HFFc6 (cell line): Measurements from ENCODE around the gene ARHGEF37. TPM values are rescaled to one million over a fixed set of nuclear protein-coding genes. Genes with fewer than 3 reads are reported as not detected.

Experiments
- DNase-seq: peaks from one replicate; pipeline ENCODE4 v3.0.0-alpha.2; 2018
- H3K27ac Mint-ChIP-seq: 2 replicates; pipeline ENCODE4 v1.8.0; 2020; ENCODE audit warnings: mild to moderate bottlenecking, mixed read lengths
- H3K27me3 Mint-ChIP-seq: 2 replicates; pipeline ENCODE4 v1.8.0; 2021; ENCODE audit warnings: mild to moderate bottlenecking, moderate library complexity, mixed read lengths; ENCODE audit not compliant: insufficient read depth
- H3K36me3 Mint-ChIP-seq: 2 replicates; pipeline ENCODE4 v1.8.0; 2021; ENCODE audit warnings: low read depth, mixed read lengths
- H3K4me1 Mint-ChIP-seq: 2 replicates; pipeline ENCODE4 v1.8.0; 2020; ENCODE audit warnings: low read depth, mixed read lengths
- H3K4me3 Mint-ChIP-seq: 2 replicates; pipeline ENCODE4 v1.8.0; 2020; ENCODE audit warnings: mild to moderate bottlenecking, moderate library complexity, mixed read lengths
- H3K9me3 Mint-ChIP-seq: 2 replicates; pipeline ENCODE4 v1.8.0; 2020; ENCODE audit warnings: mild to moderate bottlenecking, mixed read lengths
- CTCF ChIP-seq: fragments of 200-600 bp; sonication (generic); IDR thresholded peaks from 2 replicates; pipeline ENCODE4 v1.5.0; 2021; ENCODE audit warnings: antibody characterized with exemption, mild to moderate bottlenecking
- total RNA-seq, 6 experiments: library from RNA; stranded (reverse); fragmentation: NEBNext Ultra II Directional; extraction: Animal tissue kit (Norgen Biotek cat#: 25700); gene quantifications; 2 replicates in 1 of 6; 3 replicates in 5 of 6; pipeline ENCODE4 v1.2.3, GENCODE V29; 2021

The ARHGEF37 gene
- total RNA-seq, 6 experiments from 2014 or later, result 0.31 to 0.81 (median 0.38) TPM

GRCh38 chr5:149603210-149603609, 21.9 kb downstream of the ARHGEF37 start:
- Mint-ChIP-seq H3K4me1 (peaks cover 21% of the 10 kb centered on the region), H3K4me3 (no peak overlapping the region), H3K27me3 (peaks cover 4% of the 10 kb centered on the region; the same call in 1 of the 2 replicates), H3K27ac (no peak overlapping the region), H3K36me3 (no peaks in the 10 kb centered on the region), H3K9me3 (no peaks in the 10 kb centered on the region)
- DNase-seq, result no peak
- TF ChIP-seq CTCF, result no peak

DNA sequence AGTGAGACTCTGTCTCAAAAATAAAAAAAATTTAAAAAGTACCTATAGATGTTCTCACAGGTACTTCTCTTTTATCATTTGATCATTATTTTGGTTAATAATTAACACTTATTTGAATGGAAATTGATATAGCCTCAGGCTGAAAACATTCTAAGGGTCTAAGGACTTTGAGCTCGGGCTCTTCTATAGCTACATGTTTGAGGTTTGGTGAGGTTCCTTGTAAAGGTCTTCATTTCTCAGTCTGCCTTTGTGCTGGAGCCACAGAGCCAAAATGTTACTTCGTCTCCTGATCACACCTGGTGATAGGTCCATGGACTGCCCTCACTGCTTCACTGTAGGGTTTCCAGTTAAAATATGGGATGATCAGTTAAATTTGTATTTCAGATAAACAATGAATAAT, 22.6 kb downstream of the ARHGEF37 start:
- Mint-ChIP-seq H3K4me1 (peaks cover 21% of the 10 kb centered on the region), H3K9me3 (no peaks in the 10 kb centered on the region; the same call in 1 of the 2 replicates), H3K27me3 (peaks cover 2% of the 10 kb centered on the region; the same call in 1 of the 2 replicates), H3K27ac (no peak overlapping the region), H3K36me3 (no peaks in the 10 kb centered on the region), H3K4me3 (no peak overlapping the region)
- TF ChIP-seq CTCF, result no peak
- no peak for DNase-seq

DNA sequence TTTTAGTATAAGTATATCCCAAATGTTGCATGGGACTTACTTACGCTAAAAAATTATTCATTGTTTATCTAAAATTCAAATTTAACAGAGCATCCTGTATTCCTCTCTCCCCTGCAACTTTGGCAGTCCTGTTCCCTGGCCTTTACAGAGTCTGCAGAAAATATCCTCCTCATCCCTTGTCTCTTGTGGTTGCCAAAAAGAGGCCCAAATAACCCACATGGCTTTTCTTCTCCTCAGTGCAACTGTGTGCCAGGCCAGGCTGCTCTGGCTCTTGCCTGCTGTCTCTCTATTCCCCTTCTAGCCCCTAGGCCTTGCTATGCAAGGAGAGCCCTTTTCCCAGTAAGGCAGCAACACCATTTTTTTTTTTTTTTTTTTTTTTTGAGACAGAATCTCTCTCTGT, 23.0 kb downstream of the ARHGEF37 start:
- H3K4me1 Mint-ChIP-seq, result peaks cover 21% of the 10 kb centered on the region
- no peak for TF ChIP-seq CTCF
- H3K27ac Mint-ChIP-seq, result no peak overlapping the region
- peaks cover 2% of the 10 kb centered on the region; the same call in 1 of the 2 replicates for H3K27me3 Mint-ChIP-seq
- DNase-seq, result no peak
- H3K4me3 Mint-ChIP-seq, result no peak overlapping the region
- peaks cover 4% of the 10 kb centered on the region; the same call in 1 of the 2 replicates for H3K9me3 Mint-ChIP-seq
- peaks cover 3% of the 10 kb centered on the region for H3K36me3 Mint-ChIP-seq

DNA sequence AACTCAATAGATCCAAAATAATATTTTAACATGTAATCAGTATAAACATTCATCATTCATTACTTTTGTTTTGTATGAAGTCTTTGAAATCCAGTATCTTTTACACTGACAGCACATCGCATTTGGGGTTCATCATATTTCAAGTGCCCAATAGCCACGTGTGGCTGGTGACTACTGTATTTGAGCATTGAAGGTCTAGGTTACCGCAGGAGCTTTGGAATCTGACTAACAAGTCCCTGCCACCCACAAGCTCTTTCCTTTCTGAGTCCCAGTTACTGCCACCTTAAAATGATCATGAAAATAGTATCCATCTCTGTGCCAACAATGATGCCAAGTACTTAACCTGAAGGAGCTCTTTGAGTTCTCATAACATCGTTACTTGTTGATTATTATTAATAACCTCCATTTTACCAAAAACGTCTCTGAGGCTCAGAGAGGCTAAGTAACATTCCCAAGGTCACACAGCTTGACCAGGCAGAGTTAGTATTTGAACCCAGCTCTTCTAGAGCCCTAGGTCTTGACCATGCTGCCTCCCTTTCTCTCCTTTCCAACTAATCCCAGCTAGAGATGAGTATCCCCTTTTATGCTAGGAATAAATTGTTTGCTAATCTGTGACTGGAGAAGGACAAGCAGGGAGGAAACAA, 24.2 kb downstream of the ARHGEF37 start:
- TF ChIP-seq CTCF, result no peak
- Mint-ChIP-seq H3K4me3 (no peak overlapping the region), H3K9me3 (peaks cover 5% of the 10 kb centered on the region; the same call in 1 of the 2 replicates), H3K27ac (peak overlapping the region; percentile 92), H3K4me1 (peaks cover 21% of the 10 kb centered on the region), H3K27me3 (peaks cover 2% of the 10 kb centered on the region; the same call in 1 of the 2 replicates), H3K36me3 (peaks cover 11% of the 10 kb centered on the region)
- DNase-seq, result peak; percentile 39

DNA sequence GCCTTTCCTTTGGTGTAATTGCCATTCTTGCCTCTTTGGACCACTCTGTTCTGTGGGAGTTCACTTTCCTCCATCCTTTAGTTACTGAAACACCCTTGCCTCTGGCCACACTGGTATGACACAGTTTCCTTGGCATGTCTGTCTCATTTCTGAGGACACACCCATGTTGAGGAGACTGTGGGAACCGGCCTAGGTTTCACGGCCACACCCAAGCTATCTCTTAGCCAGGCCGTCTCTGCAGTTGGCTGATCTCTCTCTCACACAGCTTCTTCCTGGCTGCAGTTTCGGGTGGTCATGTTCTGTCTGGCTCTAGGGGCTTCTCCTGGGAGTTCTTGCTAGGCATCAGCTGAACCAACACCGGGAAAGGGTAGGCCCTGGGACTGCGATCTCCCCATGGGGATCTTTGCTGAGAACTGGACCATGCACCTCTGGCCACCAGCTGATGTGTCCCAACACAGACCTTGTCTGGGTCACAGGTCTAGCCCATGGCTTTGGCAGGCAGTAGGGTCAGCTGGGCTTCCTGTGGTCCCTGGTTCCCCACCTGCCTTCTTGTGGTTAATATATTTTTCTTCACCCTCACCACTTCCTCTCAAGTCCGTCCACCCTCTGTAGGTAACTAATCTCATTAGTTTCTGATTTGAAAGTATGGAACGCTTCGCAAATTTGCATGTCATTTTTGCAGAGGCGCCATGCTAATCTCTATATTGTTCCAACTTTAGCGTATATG, 24.9 kb downstream of the ARHGEF37 start:
- DNase-seq, result peak; percentile 92
- H3K27me3 Mint-ChIP-seq, result peaks cover 2% of the 10 kb centered on the region; the same call in 1 of the 2 replicates
- peaks cover 11% of the 10 kb centered on the region for H3K36me3 Mint-ChIP-seq
- peak overlapping the region; percentile 92 for H3K27ac Mint-ChIP-seq
- H3K4me1 Mint-ChIP-seq, result peaks cover 25% of the 10 kb centered on the region
- H3K4me3 Mint-ChIP-seq, result peak overlapping the region; percentile 14
- no peak for TF ChIP-seq CTCF
- H3K9me3 Mint-ChIP-seq, result peaks cover 5% of the 10 kb centered on the region; the same call in 1 of the 2 replicates
